SK-N-SH treated with all-trans-retinoic acid at 6 μM for 48 hours (cell line): Measurements from ENCODE around the gene C19orf33.

ENCODE experiments used
- ATAC-seq: fragments of 200-7000 bp; cut with Tn5 transposase; 3 replicates; pipeline ENCODE4 v1.9.1; 2020; ENCODE audit warnings: mild to moderate bottlenecking, moderate library complexity
- ARNTL ChIP-seq: fragments of 450-650 bp; formaldehyde crosslinking; IDR thresholded peaks from 2 replicates; pipeline ENCODE4 v1.5.0; 2020; ENCODE audit warnings: low read depth, mild to moderate bottlenecking, moderate library complexity, borderline replicate concordance
- BACH2 ChIP-seq: fragments of 250-450 bp; sonication (Bioruptor Pico); IDR thresholded peaks from 2 replicates; pipeline ENCODE4 v1.9.0; 2021; ENCODE audit warnings: mild to moderate bottlenecking, borderline replicate concordance
- CREB5 ChIP-seq: fragments of 250-450 bp; sonication (Bioruptor Pico); IDR thresholded peaks from 2 replicates; pipeline ENCODE4 v1.5.1; 2020; ENCODE audit warnings: low read depth, mild to moderate bottlenecking, moderate library complexity
- CSDC2 ChIP-seq: fragments of 250-450 bp; sonication (Bioruptor Pico); IDR thresholded peaks from 2 replicates; pipeline ENCODE4 v1.5.0; 2020; ENCODE audit warnings: mild to moderate bottlenecking, moderate library complexity
- CSRNP3 ChIP-seq: fragments of 250-450 bp; sonication (Bioruptor Pico); IDR thresholded peaks from 2 replicates; pipeline ENCODE4 v1.5.1; 2021; ENCODE audit warnings: mild to moderate bottlenecking, moderate library complexity
- ESRRG ChIP-seq: fragments of 250-450 bp; sonication (Bioruptor Pico); IDR thresholded peaks from 2 replicates; pipeline ENCODE4 v1.6.1; 2021; ENCODE audit warnings: mild to moderate bottlenecking
- GLIS3 ChIP-seq: fragments of 250-450 bp; sonication (Bioruptor Pico); IDR thresholded peaks from 2 replicates; pipeline ENCODE4 v1.5.0; 2020; ENCODE audit warnings: mild to moderate bottlenecking, moderate library complexity
- ISL1 ChIP-seq: fragments of 250-450 bp; sonication (Bioruptor Pico); IDR thresholded peaks from 2 replicates; pipeline ENCODE4 v2.1.2; 2022; ENCODE audit warnings: mild to moderate bottlenecking, moderate library complexity
- OSR1 ChIP-seq: fragments of 250-450 bp; sonication (Bioruptor Pico); IDR thresholded peaks from 2 replicates; pipeline ENCODE4 v1.8.0; 2022; ENCODE audit warnings: moderate library complexity, mild to moderate bottlenecking, inconsistent platforms
- POU6F1 ChIP-seq: fragments of 250-450 bp; sonication (Bioruptor Pico); IDR thresholded peaks from 2 replicates; pipeline ENCODE4 v1.8.0; 2021; ENCODE audit warnings: low read depth, mild to moderate bottlenecking, moderate library complexity, borderline replicate concordance
- PPARA ChIP-seq: fragments of 250-450 bp; sonication (Bioruptor Pico); IDR thresholded peaks from 2 replicates; pipeline ENCODE4 v1.5.0; 2020; ENCODE audit warnings: mild to moderate bottlenecking, borderline replicate concordance
- RARB ChIP-seq: fragments of 250-450 bp; sonication (Bioruptor Pico); IDR thresholded peaks from 2 replicates; pipeline ENCODE4 v1.8.0; 2021; ENCODE audit warnings: mild to moderate bottlenecking, moderate library complexity
- SNAI2 ChIP-seq: fragments of 250-450 bp; sonication (Bioruptor Pico); IDR thresholded peaks from 2 replicates; pipeline ENCODE4 v1.5.0; 2020; ENCODE audit warnings: mild to moderate bottlenecking, moderate library complexity
- TCF4 ChIP-seq: fragments of 250-450 bp; sonication (Bioruptor Pico); IDR thresholded peaks from 2 replicates; pipeline ENCODE4 v1.8.0; 2021; ENCODE audit warnings: mild to moderate bottlenecking, moderate library complexity, borderline replicate concordance
- TOX ChIP-seq: fragments of 250-450 bp; sonication (Bioruptor Pico); IDR thresholded peaks from 2 replicates; pipeline ENCODE4 v1.8.0; 2021; ENCODE audit warnings: mild to moderate bottlenecking, moderate library complexity, borderline replicate concordance
- TSHZ2 ChIP-seq: fragments of 250-450 bp; sonication (Bioruptor Pico); IDR thresholded peaks from 2 replicates; pipeline ENCODE4 v1.5.0; 2020; ENCODE audit warnings: mild to moderate bottlenecking, moderate library complexity
- ZC3H10 ChIP-seq: fragments of 250-450 bp; sonication (Bioruptor Pico); IDR thresholded peaks from 2 replicates; pipeline ENCODE4 v1.5.1; 2021; ENCODE audit warnings: mild to moderate bottlenecking, moderate library complexity
- ZFP3 ChIP-seq: fragments of 250-450 bp; sonication (Bioruptor Pico); IDR thresholded peaks from 2 replicates; pipeline ENCODE4 v1.5.0; 2020; ENCODE audit warnings: mild to moderate bottlenecking, moderate library complexity
- ZFP30 ChIP-seq: fragments of 450-650 bp; formaldehyde crosslinking; IDR thresholded peaks from 2 replicates; pipeline ENCODE4 v1.5.0; 2022; ENCODE audit warnings: mild to moderate bottlenecking, moderate library complexity
- ZNF565 ChIP-seq: fragments of 450-650 bp; formaldehyde crosslinking; conservative IDR thresholded peaks from 2 replicates; pipeline ENCODE4 v1.5.0; 2020; ENCODE audit warnings: low read depth, mild to moderate bottlenecking, moderate library complexity
- ZNF70 ChIP-seq: fragments of 450-650 bp; formaldehyde crosslinking; IDR thresholded peaks from 2 replicates; pipeline ENCODE4 v1.5.0; 2020; ENCODE audit warnings: mild to moderate bottlenecking, moderate library complexity
- ZNF8 ChIP-seq: fragments of 450-650 bp; formaldehyde crosslinking; IDR thresholded peaks from 2 replicates; pipeline ENCODE4 v1.5.0; 2020; ENCODE audit warnings: mild to moderate bottlenecking, moderate library complexity

Gene C19orf33

GRCh38 chr19:38283271-38283670 is 20.8 kb upstream of the C19orf33 start:
- no peak for ATAC-seq
- TF ChIP-seq RARB (CRISPR knock-in tag) = no peak
- TF ChIP-seq ZFP3 (CRISPR knock-in tag) = no peak
- TF ChIP-seq TOX (CRISPR knock-in tag) = no peak
- no peak for TF ChIP-seq CSDC2 (CRISPR knock-in tag)
- no peak for TF ChIP-seq ISL1 (CRISPR knock-in tag)
- TF ChIP-seq ZNF70 (CRISPR knock-in tag) = no peak
- TF ChIP-seq BACH2 = no peak
- TF ChIP-seq ESRRG (CRISPR knock-in tag) = no peak
- TF ChIP-seq POU6F1 = no peak
- TF ChIP-seq TSHZ2 = no peak
- TF ChIP-seq, all 23 proteins: peak for 0

GRCh38 chr19:38284422-38284821 is 19.6 kb upstream of the C19orf33 start:
- TF ChIP-seq PPARA (CRISPR knock-in tag) (no peak), TOX (CRISPR knock-in tag) (no peak), TCF4 (CRISPR knock-in tag) (no peak), POU6F1 (no peak), BACH2 (no peak), ZFP30 (CRISPR knock-in tag) (no peak), CREB5 (CRISPR knock-in tag) (no peak), CSDC2 (CRISPR knock-in tag) (no peak), ISL1 (CRISPR knock-in tag) (no peak), ESRRG (CRISPR knock-in tag) (no peak)
- ATAC-seq = no peak

- TF ChIP-seq GLIS3 (CRISPR knock-in tag) (no peak), PPARA (CRISPR knock-in tag) (no peak), ARNTL (CRISPR knock-in tag) (no peak), ZC3H10 (CRISPR knock-in tag) (no peak), CSDC2 (CRISPR knock-in tag) (no peak), ZNF565 (CRISPR knock-in tag) (no peak), CREB5 (CRISPR knock-in tag) (no peak), BACH2 (no peak), TOX (CRISPR knock-in tag) (no peak), POU6F1 (no peak), OSR1 (CRISPR knock-in tag) (no peak), ISL1 (CRISPR knock-in tag) (no peak), TSHZ2 (no peak), SNAI2 (CRISPR knock-in tag) (no peak), ZNF8 (CRISPR knock-in tag) (no peak), ESRRG (CRISPR knock-in tag) (no peak), ZFP3 (CRISPR knock-in tag) (no peak), CSRNP3 (CRISPR knock-in tag) (no peak)
- no peak for ATAC-seq
Observed at GRCh38 chr19:38285567-38285966, 18.5 kb upstream of the C19orf33 start.
